Stimulated activated naive CD8-positive, alpha-beta T cell treated with anti-CD3 and anti-CD28 coated beads, Interleukin-15, Interleukin-2, amounts not matched to agents 100 ng/mL and 50 ng/mL, for 24 hours (primary cell): Measurements from ENCODE around the gene ATP8B1.
A peak's percentile ranks its signal among the peaks of the same experiment; 100 is the strongest.

Source experiments
- H3K27ac Mint-ChIP-seq: one replicate; pipeline ENCODE4 v1.8.0; 2021; ENCODE audit warnings: mild to moderate bottlenecking, mixed read lengths
- H3K27me3 Mint-ChIP-seq: one replicate; pipeline ENCODE4 v1.8.0; 2021; ENCODE audit warnings: mixed read lengths
- H3K36me3 Mint-ChIP-seq: one replicate; pipeline ENCODE4 v1.8.0; 2021; ENCODE audit warnings: low read depth, mixed read lengths
- H3K4me1 Mint-ChIP-seq: one replicate; pipeline ENCODE4 v1.8.0; 2021; ENCODE audit warnings: low read depth, mixed read lengths
- H3K4me3 Mint-ChIP-seq: one replicate; pipeline ENCODE4 v1.8.0; 2021; ENCODE audit warnings: mild to moderate bottlenecking, mixed read lengths
- H3K9me3 Mint-ChIP-seq: one replicate; pipeline ENCODE4 v1.8.0; 2021; ENCODE audit warnings: mixed read lengths

Gene ATP8B1

GRCh38 chr18:57806978-57807285, 3.8 kb upstream of the ATP8B1 start:
- no peaks in the 10 kb centered on the region for H3K36me3 Mint-ChIP-seq
- peaks cover 6% of the 10 kb centered on the region for H3K9me3 Mint-ChIP-seq
- no peak overlapping the region for H3K27ac Mint-ChIP-seq
- peaks cover 54% of the 10 kb centered on the region for H3K27me3 Mint-ChIP-seq
- H3K4me3 Mint-ChIP-seq, result no peak overlapping the region
- H3K4me1 Mint-ChIP-seq, result peaks cover 6% of the 10 kb centered on the region

GRCh38 chr18:57806201-57806977, 3.3 kb upstream of the ATP8B1 start:
- Mint-ChIP-seq H3K27me3 (peaks cover 57% of the 10 kb centered on the region), H3K4me1 (peaks cover 11% of the 10 kb centered on the region), H3K9me3 (peaks cover 4% of the 10 kb centered on the region), H3K36me3 (no peaks in the 10 kb centered on the region), H3K27ac (no peak overlapping the region), H3K4me3 (no peak overlapping the region)

GRCh38 chr18:57805117-57805516, 2.0 kb upstream of the ATP8B1 start:
- H3K36me3 Mint-ChIP-seq, result no peaks in the 10 kb centered on the region
- H3K27me3 Mint-ChIP-seq, result peaks cover 64% of the 10 kb centered on the region
- H3K4me1 Mint-ChIP-seq, result peaks cover 13% of the 10 kb centered on the region
- H3K4me3 Mint-ChIP-seq, result no peak overlapping the region
- no peak overlapping the region for H3K27ac Mint-ChIP-seq
- no peaks in the 10 kb centered on the region for H3K9me3 Mint-ChIP-seq

- Mint-ChIP-seq H3K36me3 (no peaks in the 10 kb centered on the region), H3K9me3 (no peaks in the 10 kb centered on the region), H3K27ac (no peak overlapping the region), H3K4me3 (no peak overlapping the region), H3K27me3 (peaks cover 69% of the 10 kb centered on the region), H3K4me1 (peaks cover 13% of the 10 kb centered on the region)
These were observed 1.4 kb upstream of the ATP8B1 start for GRCh38 chr18:57804557-57804956.

- Mint-ChIP-seq H3K4me3 (peak overlapping the region; percentile 83), H3K4me1 (peaks cover 13% of the 10 kb centered on the region), H3K27ac (no peak overlapping the region), H3K36me3 (no peaks in the 10 kb centered on the region), H3K9me3 (no peaks in the 10 kb centered on the region), H3K27me3 (peaks cover 62% of the 10 kb centered on the region)
These were observed 657 bp downstream of the ATP8B1 start for GRCh38 chr18:57802213-57803102.

GRCh38 chr18:57801761-57802212, 1.3 kb downstream of the ATP8B1 start:
- Mint-ChIP-seq H3K4me1 (peaks cover 13% of the 10 kb centered on the region), H3K36me3 (no peaks in the 10 kb centered on the region), H3K27ac (no peak overlapping the region), H3K4me3 (peak overlapping the region; percentile 83), H3K9me3 (no peaks in the 10 kb centered on the region), H3K27me3 (peaks cover 65% of the 10 kb centered on the region)

GRCh38 chr18:57801325-57801724, 1.8 kb downstream of the ATP8B1 start:
- H3K4me1 Mint-ChIP-seq, result peaks cover 13% of the 10 kb centered on the region
- H3K9me3 Mint-ChIP-seq, result no peaks in the 10 kb centered on the region
- no peak overlapping the region for H3K27ac Mint-ChIP-seq
- H3K36me3 Mint-ChIP-seq, result no peaks in the 10 kb centered on the region
- H3K4me3 Mint-ChIP-seq, result peak overlapping the region; percentile 83
- H3K27me3 Mint-ChIP-seq, result peaks cover 66% of the 10 kb centered on the region

- no peaks in the 10 kb centered on the region for H3K9me3 Mint-ChIP-seq
- H3K27ac Mint-ChIP-seq, result no peak overlapping the region
- peaks cover 13% of the 10 kb centered on the region for H3K4me1 Mint-ChIP-seq
- no peak overlapping the region for H3K4me3 Mint-ChIP-seq
- no peaks in the 10 kb centered on the region for H3K36me3 Mint-ChIP-seq
- peaks cover 49% of the 10 kb centered on the region for H3K27me3 Mint-ChIP-seq
These were observed 4.3 kb downstream of the ATP8B1 start for GRCh38 chr18:57798713-57799373.

GRCh38 chr18:57797209-57797651, 5.9 kb downstream of the ATP8B1 start:
- H3K27me3 Mint-ChIP-seq, result peaks cover 48% of the 10 kb centered on the region
- H3K4me1 Mint-ChIP-seq, result peaks cover 10% of the 10 kb centered on the region
- no peak overlapping the region for H3K27ac Mint-ChIP-seq
- H3K4me3 Mint-ChIP-seq, result no peak overlapping the region
- no peaks in the 10 kb centered on the region for H3K9me3 Mint-ChIP-seq
- H3K36me3 Mint-ChIP-seq, result no peaks in the 10 kb centered on the region

GRCh38 chr18:57794951-57795728, 8.0 kb downstream of the ATP8B1 start:
- H3K27me3 Mint-ChIP-seq, result peaks cover 29% of the 10 kb centered on the region
- H3K27ac Mint-ChIP-seq, result no peak overlapping the region
- no peaks in the 10 kb centered on the region for H3K36me3 Mint-ChIP-seq
- no peak overlapping the region for H3K4me3 Mint-ChIP-seq
- no peaks in the 10 kb centered on the region for H3K9me3 Mint-ChIP-seq
- H3K4me1 Mint-ChIP-seq, result no peaks in the 10 kb centered on the region

GRCh38 chr18:57793302-57793986, 9.7 kb downstream of the ATP8B1 start:
- Mint-ChIP-seq H3K9me3 (no peaks in the 10 kb centered on the region), H3K27me3 (peaks cover 23% of the 10 kb centered on the region), H3K27ac (no peak overlapping the region), H3K4me3 (no peak overlapping the region), H3K36me3 (no peaks in the 10 kb centered on the region), H3K4me1 (no peaks in the 10 kb centered on the region)

- H3K27me3 Mint-ChIP-seq, result peaks cover 19% of the 10 kb centered on the region
- H3K9me3 Mint-ChIP-seq, result no peaks in the 10 kb centered on the region
- H3K4me1 Mint-ChIP-seq, result no peaks in the 10 kb centered on the region
- no peak overlapping the region for H3K4me3 Mint-ChIP-seq
- no peaks in the 10 kb centered on the region for H3K36me3 Mint-ChIP-seq
- no peak overlapping the region for H3K27ac Mint-ChIP-seq
These were observed 10.3 kb downstream of the ATP8B1 start for GRCh38 chr18:57792631-57793301.

GRCh38 chr18:57791911-57792310, 11.2 kb downstream of the ATP8B1 start:
- peaks cover 14% of the 10 kb centered on the region for H3K27me3 Mint-ChIP-seq
- no peaks in the 10 kb centered on the region for H3K4me1 Mint-ChIP-seq
- no peaks in the 10 kb centered on the region for H3K36me3 Mint-ChIP-seq
- no peaks in the 10 kb centered on the region for H3K9me3 Mint-ChIP-seq
- H3K27ac Mint-ChIP-seq, result no peak overlapping the region
- H3K4me3 Mint-ChIP-seq, result no peak overlapping the region
